NCI-H1930 (cell line): Measurements from ENCODE around the gene NOX3.
"Not testable (repeated sequence)": the region's sequence is repeated elsewhere in the genome, so short reads cannot be mapped to it uniquely, and the experiment has no call there.

ENCODE experiments used
- DNase-seq, 2 experiments: peaks; one replicate each; lab custom pipeline; 2025; lab: John Stamatoyannopoulos, UW

Gene NOX3

DNA sequence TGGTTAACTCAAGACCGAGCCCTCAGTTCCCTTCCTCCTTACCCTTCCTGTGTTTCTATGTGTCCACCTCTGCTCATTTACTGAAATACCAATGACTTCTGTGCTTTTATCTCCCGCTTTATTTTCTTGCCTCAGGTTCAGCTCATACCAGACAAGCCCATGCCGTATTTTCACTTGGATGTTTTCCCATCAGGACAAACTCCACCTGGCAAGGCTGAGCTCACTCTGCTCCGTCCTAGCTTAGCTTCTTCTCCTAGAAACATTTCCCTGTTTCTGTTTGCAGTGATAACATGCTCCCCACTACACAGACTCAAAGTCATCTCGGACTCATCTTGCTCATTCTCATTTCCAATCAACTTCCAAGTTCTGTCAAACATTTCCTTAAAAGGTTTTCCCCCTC is 84.4 kb downstream of the NOX3 start:
- no peak for DNase-seq

GRCh38 chr6:155366325-155366724 is 89.3 kb downstream of the NOX3 start:
- no peak for DNase-seq

GRCh38 chr6:155364844-155365437 is 90.7 kb downstream of the NOX3 start:
- DNase-seq = no peak

DNA sequence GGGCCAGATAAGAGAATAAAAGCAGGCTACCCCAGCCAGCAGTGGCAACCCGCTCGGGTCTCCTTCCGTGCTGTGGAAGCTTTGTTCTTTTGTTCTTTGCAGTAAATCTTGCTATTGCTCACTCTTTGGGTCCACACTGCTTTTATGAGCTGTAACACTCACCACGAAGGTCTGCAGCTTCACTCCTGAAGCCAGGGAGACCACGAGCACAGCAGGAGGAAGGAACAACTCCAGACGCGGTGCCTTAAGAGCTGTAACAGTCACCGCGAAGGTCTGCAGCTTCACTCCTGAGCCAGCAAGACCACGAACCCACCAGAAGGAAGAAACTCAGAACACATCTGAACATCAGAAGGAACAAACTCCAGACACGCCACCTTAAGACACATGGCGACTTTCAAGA is 91.6 kb downstream of the NOX3 start:
- DNase-seq = not testable (repeated sequence)

- not testable (repeated sequence) for DNase-seq
These were observed 92.5 kb downstream of the NOX3 start for GRCh38 chr6:155362968-155363632.

DNA sequence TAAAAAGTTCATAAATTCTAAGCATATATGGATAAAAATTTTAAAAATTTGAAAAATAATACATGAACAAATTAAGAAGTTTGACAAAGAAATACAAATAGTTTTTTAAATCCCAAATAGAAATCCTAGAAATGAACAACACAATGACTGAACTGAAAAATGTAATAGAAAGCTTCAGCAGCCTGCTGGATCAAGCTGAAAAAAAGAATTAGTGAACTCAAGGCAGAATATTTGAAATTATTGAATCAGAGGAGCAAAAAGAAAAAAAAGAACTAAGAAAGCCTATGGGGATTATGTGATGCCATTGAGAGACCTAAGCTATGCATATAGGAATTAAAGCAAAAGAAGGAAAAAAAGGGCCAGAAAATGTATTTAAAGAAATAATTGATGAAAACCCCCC is 101.5 kb downstream of the NOX3 start:
- no peak for DNase-seq

DNA sequence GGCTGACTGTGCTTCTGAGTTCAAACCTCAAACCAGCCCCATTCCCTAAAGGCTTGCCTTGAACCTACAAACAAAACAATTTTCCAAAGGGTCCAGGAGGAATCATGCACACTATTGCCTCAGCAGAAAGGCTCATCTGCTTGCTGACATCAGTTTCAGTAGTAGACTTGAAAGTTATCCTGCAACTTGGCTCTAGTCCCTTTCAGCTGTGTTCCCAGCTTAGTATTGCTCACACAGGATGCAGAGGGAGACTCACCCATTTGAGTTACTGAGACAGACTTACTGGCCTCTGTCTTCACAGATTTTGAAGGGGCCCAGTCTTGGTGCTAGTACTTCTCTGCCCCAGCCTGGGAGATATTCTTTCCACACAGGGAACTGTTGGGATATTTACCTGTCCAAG is 102.8 kb downstream of the NOX3 start:
- no peak for DNase-seq

DNA sequence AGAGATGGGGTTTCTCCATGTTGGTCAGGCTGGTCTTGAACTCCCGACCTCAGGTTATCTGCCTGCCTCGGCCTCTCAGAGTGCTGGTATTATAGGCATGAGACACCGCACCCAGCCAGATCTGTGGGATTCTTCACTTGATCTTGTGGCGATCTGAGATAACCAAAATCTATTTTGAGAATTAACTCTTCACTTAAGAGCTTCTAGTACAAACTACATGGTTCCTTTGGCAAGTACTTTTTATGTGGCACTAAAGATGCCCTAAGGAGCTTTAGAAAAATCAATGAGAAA is 103.6 kb downstream of the NOX3 start:
- no peak for DNase-seq

GRCh38 chr6:155351273-155352129 is 104.1 kb downstream of the NOX3 start:
- DNase-seq = no peak

- no peak for DNase-seq
These were observed 105.7 kb downstream of the NOX3 start for GRCh38 chr6:155349956-155350355.

DNA sequence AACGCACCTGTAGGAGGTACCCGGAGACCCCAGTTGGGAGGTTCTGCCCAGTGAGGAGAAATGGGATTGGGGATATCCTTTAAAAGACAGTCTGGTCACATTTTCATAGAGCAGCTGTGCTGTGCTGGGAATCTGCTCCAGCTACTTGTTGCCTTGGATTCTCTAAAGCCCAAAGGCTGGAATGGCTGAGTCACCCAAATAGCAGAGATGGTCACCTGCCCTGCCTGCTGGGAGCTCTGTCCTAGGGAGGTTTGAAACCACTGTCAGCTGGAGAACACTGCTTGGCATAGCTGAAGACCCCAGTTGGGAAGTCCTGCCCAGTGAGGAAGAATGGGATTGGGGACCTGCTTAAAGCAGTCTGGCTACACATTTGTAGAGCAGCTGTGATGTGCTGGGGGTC is 106.5 kb downstream of the NOX3 start:
- DNase-seq = no peak

DNA sequence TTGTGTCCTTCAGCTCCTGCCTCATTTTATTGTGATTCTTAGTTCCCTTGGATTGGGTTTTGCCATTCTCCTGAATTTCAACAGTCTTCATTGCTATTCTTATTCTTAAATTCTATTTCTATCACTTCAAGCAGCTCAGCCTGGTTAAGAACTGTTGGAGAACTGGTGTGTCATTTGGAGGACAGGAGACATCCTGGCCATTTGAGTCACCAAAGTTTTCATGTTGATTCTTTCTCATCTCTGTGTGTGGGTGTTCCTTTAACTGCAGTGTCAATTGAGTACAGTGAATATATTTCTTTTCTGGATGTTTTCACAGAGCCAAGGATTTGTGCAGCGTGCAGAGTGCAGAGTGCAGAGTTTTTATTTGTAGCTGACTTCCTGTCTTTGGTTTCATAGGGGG is 107.8 kb downstream of the NOX3 start:
- no peak for DNase-seq

GRCh38 chr6:155346957-155347356 is 108.7 kb downstream of the NOX3 start:
- DNase-seq = no peak
